Measurements from ENCODE around the gene GSTM4. TPM values are rescaled to one million over a fixed set of nuclear protein-coding genes. Genes with fewer than 3 reads are reported as not detected.

Gene GSTM4
- total RNA-seq (2022) (9.6 and 11.9 TPM in 2 replicates), Bru-seq, nascent RNA (percentile 42 among the genes with signal in this experiment), BruChase-seq, experiment 1, labeled RNA remaining after a 2-hour chase (percentile 45 among the genes with signal in this experiment), BruChase-seq, experiment 2, labeled RNA remaining after a 6-hour chase (percentile 51 among the genes with signal in this experiment)
- long read RNA-seq, transcript GSTM4-204 (8 exons, 1,412 nt): major isoform, 18 of 27 reads
- long read RNA-seq, partial matches to known transcripts: 2 of 27 reads
- long read RNA-seq, other reads (novel, unspliced or antisense): 4 of 27 reads

- DNase-seq: peak; percentile 77 to 84
- TSS peak; percentile 64 for BruUV-seq (replicated peaks)
- no peak for TF ChIP-seq CTCF (IDR thresholded peaks at IDR 0.05; ENCODE audit: insufficient read depth in 1 of 2, low read depth in 1 of 2, low read length in 1 of 2, severe bottlenecking in 1 of 2, unreplicated experiment in 1 of 2)
- Histone ChIP-seq H3K4me1 (no peaks in the 10 kb centered on the region), H3K4me3 (ENCODE audit: low read depth, low read length) (peak within 1 kb of the TSS; percentile 48), H3K36me3 (ENCODE audit: control insufficient read depth, insufficient read depth, low read length) (no peaks in the 10 kb centered on the region), H3K9me3 (no peaks in the 10 kb centered on the region), H3K27me3 (replicated peaks; ENCODE audit: control insufficient read depth, insufficient read depth, low read length) (no peaks in the 10 kb centered on the region)
- no peaks in the 10 kb centered on the region for H3K9me3 Mint-ChIP-seq (ENCODE audit: unreplicated experiment)
- intact Hi-C loops (cut with micrococcal nuclease; ENCODE audit: unreplicated experiment): loop anchor here (5.0 kb wide), 1 partner anchor 116 kb away; no protein-coding TSS in a partner anchor
- H3K36me3 Mint-ChIP-seq (ENCODE audit: insufficient read depth, unreplicated experiment): no peaks in the 10 kb centered on the region
- H3K27ac Mint-ChIP-seq (ENCODE audit: unreplicated experiment): peak within 1 kb of the TSS; percentile 76
- H3K27me3 Mint-ChIP-seq (ENCODE audit: insufficient read depth, unreplicated experiment): no peaks in the 10 kb centered on the region
- H3K4me3 Mint-ChIP-seq (ENCODE audit: unreplicated experiment): peak within 1 kb of the TSS; percentile 80
- peaks cover 18% of the 10 kb centered on the region for H3K4me1 Mint-ChIP-seq (ENCODE audit: low read depth, unreplicated experiment)
- ChIA-PET CTCF (interaction anchor here (0.7 to 1.3 kb wide), 4 partner anchors 16 to 527 kb away, joined by 3 to 6 read pairs (median 4); no protein-coding TSS in a partner anchor), POLR2A (interaction anchor here (0.5 to 0.6 kb wide), 3 partner anchors 35 to 145 kb away, joined by 3 to 10 read pairs (median 3); partner anchors contain the start of gene GNAI3)
Observed at GRCh38 chr1:109655615-109656519, at the start of gene GSTM4. Gene GSTM4, plus strand, starts transcription at chr1:109656099. Its CDS starts 291 bp downstream, at chr1:109656390.

- no peak overlapping the region for H3K4me3 ChIP-seq (ENCODE audit: low read depth, low read length)
- Mint-ChIP-seq H3K27me3 (ENCODE audit: insufficient read depth, unreplicated experiment) (no peaks in the 10 kb centered on the region), H3K9me3 (ENCODE audit: unreplicated experiment) (no peaks in the 10 kb centered on the region), H3K4me1 (ENCODE audit: low read depth, unreplicated experiment) (peaks cover 7% of the 10 kb centered on the region), H3K27ac (ENCODE audit: unreplicated experiment) (peak overlapping the region; percentile 53), H3K36me3 (ENCODE audit: insufficient read depth, unreplicated experiment) (peaks cover 6% of the 10 kb centered on the region), H3K4me3 (ENCODE audit: unreplicated experiment) (no peak overlapping the region)
- DNase-seq: no peak
- intact Hi-C loops (cut with micrococcal nuclease; ENCODE audit: unreplicated experiment): no loop called here
- no TSS peak for BruUV-seq (replicated peaks)
- peaks cover 13% of the 10 kb centered on the region for H3K4me1 ChIP-seq
- no peaks in the 10 kb centered on the region for H3K27me3 ChIP-seq (replicated peaks; ENCODE audit: control insufficient read depth, insufficient read depth, low read length)
- H3K36me3 ChIP-seq (ENCODE audit: control insufficient read depth, insufficient read depth, low read length): no peaks in the 10 kb centered on the region
- TF ChIP-seq CTCF (IDR thresholded peaks at IDR 0.05; ENCODE audit: insufficient read depth in 1 of 2, low read depth in 1 of 2, low read length in 1 of 2, severe bottlenecking in 1 of 2, unreplicated experiment in 1 of 2): no peak
- ChIA-PET POLR2A (no interaction called here), CTCF (no interaction called here)
- no peaks in the 10 kb centered on the region for H3K9me3 ChIP-seq
Observed at GRCh38 chr1:109609881-109610280, 46.0 kb upstream of the GSTM4 start.

- Mint-ChIP-seq H3K27ac (ENCODE audit: unreplicated experiment) (peak overlapping the region; percentile 53), H3K27me3 (ENCODE audit: insufficient read depth, unreplicated experiment) (no peaks in the 10 kb centered on the region), H3K4me1 (ENCODE audit: low read depth, unreplicated experiment) (peaks cover 7% of the 10 kb centered on the region), H3K4me3 (ENCODE audit: unreplicated experiment) (no peak overlapping the region), H3K36me3 (ENCODE audit: insufficient read depth, unreplicated experiment) (peaks cover 6% of the 10 kb centered on the region), H3K9me3 (ENCODE audit: unreplicated experiment) (no peaks in the 10 kb centered on the region)
- TF ChIP-seq CTCF (IDR thresholded peaks at IDR 0.05; ENCODE audit: insufficient read depth in 1 of 2, low read depth in 1 of 2, low read length in 1 of 2, severe bottlenecking in 1 of 2, unreplicated experiment in 1 of 2): no peak
- CTCF ChIA-PET: no interaction called here
- Histone ChIP-seq H3K4me1 (peaks cover 13% of the 10 kb centered on the region), H3K27me3 (replicated peaks; ENCODE audit: control insufficient read depth, insufficient read depth, low read length) (no peaks in the 10 kb centered on the region), H3K4me3 (ENCODE audit: low read depth, low read length) (no peak overlapping the region), H3K36me3 (ENCODE audit: control insufficient read depth, insufficient read depth, low read length) (no peaks in the 10 kb centered on the region), H3K9me3 (no peaks in the 10 kb centered on the region)
- intact Hi-C loops (cut with micrococcal nuclease; ENCODE audit: unreplicated experiment): no loop called here
- POLR2A ChIA-PET: no interaction called here
- peak; percentile 43 to 48 for DNase-seq
- no TSS peak for BruUV-seq (replicated peaks)
Observed at GRCh38 chr1:109610609-109611307, 45.1 kb upstream of the GSTM4 start.
